Rectal smooth muscle tissue (tissue), 1 donor: Measurements from ENCODE around the gene UCP3.

Experiments
- H3K27ac ChIP-seq: one replicate; pipeline ENCODE4 v1.7.0; 2013; ENCODE audit warnings: low read depth, low read length, inconsistent platforms
- H3K27me3 ChIP-seq: one replicate; pipeline ENCODE4 v1.7.0; 2013; ENCODE audit warnings: low read length; ENCODE audit not compliant: control insufficient read depth, insufficient read depth
- H3K36me3 ChIP-seq: one replicate; pipeline ENCODE4 v1.7.0; 2013; ENCODE audit warnings: low read length; ENCODE audit not compliant: control insufficient read depth, insufficient read depth
- H3K4me1 ChIP-seq: one replicate; pipeline ENCODE4 v1.7.0; 2013; ENCODE audit warnings: low read length; ENCODE audit not compliant: control insufficient read depth, insufficient read depth
- H3K4me3 ChIP-seq: one replicate; pipeline ENCODE4 v1.7.0; 2013; ENCODE audit warnings: low read length
- H3K9ac ChIP-seq: one replicate; pipeline ENCODE4 v1.7.0; 2013; ENCODE audit warnings: low read length

UCP3 gene, protein sequence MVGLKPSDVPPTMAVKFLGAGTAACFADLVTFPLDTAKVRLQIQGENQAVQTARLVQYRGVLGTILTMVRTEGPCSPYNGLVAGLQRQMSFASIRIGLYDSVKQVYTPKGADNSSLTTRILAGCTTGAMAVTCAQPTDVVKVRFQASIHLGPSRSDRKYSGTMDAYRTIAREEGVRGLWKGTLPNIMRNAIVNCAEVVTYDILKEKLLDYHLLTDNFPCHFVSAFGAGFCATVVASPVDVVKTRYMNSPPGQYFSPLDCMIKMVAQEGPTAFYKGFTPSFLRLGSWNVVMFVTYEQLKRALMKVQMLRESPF

GRCh38 chr11:74008373-74009229 is at the start of gene UCP3:
UCP3 (minus strand) TSS chr11:74009085; CDS start chr11:74007042, 2,043 bp downstream.
- no peak within 1 kb of the TSS for H3K27ac ChIP-seq
- H3K27me3 ChIP-seq = no peaks in the 10 kb centered on the region
- peaks cover 2% of the 10 kb centered on the region for H3K36me3 ChIP-seq
- H3K4me3 ChIP-seq = no peak within 1 kb of the TSS
- no peaks in the 10 kb centered on the region for H3K4me1 ChIP-seq
- H3K9ac ChIP-seq = no peak within 1 kb of the TSS

- H3K27ac ChIP-seq = no peak overlapping the region
- peaks cover 4% of the 10 kb centered on the region for H3K36me3 ChIP-seq
- H3K4me1 ChIP-seq = no peaks in the 10 kb centered on the region
- H3K27me3 ChIP-seq = no peaks in the 10 kb centered on the region
- no peak overlapping the region for H3K9ac ChIP-seq
- no peak overlapping the region for H3K4me3 ChIP-seq
Observed at GRCh38 chr11:74057249-74058151, 48.6 kb upstream of the UCP3 start.

DNA sequence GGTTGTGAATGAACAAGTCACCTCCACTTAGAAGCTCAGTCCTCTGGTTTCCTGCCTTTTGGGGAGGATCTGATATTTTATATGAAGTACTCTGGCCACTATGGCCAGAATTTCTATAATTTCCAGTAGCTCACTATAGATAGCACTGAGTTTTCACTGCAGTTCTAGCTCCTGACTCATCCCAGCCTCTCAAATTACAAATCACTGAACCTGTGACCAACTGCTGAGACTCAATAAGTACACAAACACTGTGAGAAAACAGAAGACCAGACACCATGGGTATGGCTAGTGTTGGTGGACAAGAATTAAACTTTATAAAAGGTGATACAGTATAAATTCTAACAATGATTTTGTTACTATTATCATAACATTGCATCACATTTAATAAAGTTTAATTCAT is 47.1 kb upstream of the UCP3 start:
- Histone ChIP-seq H3K4me3 (no peak overlapping the region), H3K4me1 (no peaks in the 10 kb centered on the region), H3K27me3 (no peaks in the 10 kb centered on the region), H3K36me3 (peaks cover 4% of the 10 kb centered on the region), H3K9ac (no peak overlapping the region), H3K27ac (no peak overlapping the region)

DNA sequence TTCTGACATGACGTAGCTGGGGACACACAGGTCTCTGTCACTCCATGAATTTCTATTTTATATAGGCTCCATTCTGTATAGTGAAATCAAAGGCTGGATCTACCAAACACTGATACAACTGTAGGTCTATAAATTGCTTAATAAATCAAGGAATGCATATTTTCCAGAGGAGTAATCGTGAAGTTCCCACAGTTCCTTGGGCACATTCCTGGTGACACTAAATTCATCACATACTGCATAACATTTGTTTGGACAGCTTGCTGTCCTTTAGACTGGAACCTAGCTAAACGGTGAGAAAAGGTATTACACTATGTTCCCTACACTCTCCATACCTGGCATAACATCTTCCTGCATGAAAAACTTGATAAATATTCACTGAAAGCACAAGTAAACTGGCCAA is 41.6 kb upstream of the UCP3 start:
- H3K4me3 ChIP-seq = no peak overlapping the region
- H3K9ac ChIP-seq = no peak overlapping the region
- H3K27me3 ChIP-seq = no peaks in the 10 kb centered on the region
- no peak overlapping the region for H3K27ac ChIP-seq
- peaks cover 19% of the 10 kb centered on the region for H3K36me3 ChIP-seq
- H3K4me1 ChIP-seq = no peaks in the 10 kb centered on the region

GRCh38 chr11:74048993-74049392 is 40.1 kb upstream of the UCP3 start:
- no peaks in the 10 kb centered on the region for H3K27me3 ChIP-seq
- no peaks in the 10 kb centered on the region for H3K4me1 ChIP-seq

DNA sequence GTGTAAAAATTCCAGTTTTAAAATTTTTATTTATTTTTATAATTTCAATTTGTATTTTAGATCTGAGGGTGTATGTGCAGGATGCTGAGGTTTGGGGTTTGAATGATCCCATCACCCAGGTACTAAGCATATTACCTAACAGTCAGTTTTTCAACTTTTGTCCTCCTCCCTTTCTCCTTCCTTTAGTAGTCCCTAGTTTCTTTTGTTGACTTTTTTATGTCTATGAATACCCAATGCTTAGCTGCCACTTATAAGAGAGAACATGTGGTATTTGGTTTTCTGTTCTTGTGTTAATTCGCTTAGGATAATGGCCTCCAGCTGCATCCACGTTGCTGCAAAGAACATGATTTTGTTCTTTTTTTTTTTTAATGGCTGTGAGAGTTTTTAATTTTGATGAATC is 35.7 kb upstream of the UCP3 start:
- Histone ChIP-seq H3K4me3 (no peak overlapping the region), H3K27me3 (no peaks in the 10 kb centered on the region), H3K36me3 (peaks cover 19% of the 10 kb centered on the region), H3K9ac (no peak overlapping the region), H3K27ac (no peak overlapping the region), H3K4me1 (no peaks in the 10 kb centered on the region)

More at GRCh38 chr11:74048993-74049392, 40.1 kb upstream of the UCP3 start:
- Histone ChIP-seq H3K36me3 (peaks cover 19% of the 10 kb centered on the region), H3K4me3 (no peak overlapping the region), H3K27ac (no peak overlapping the region), H3K9ac (no peak overlapping the region)

- H3K27ac ChIP-seq = no peak overlapping the region
- no peaks in the 10 kb centered on the region for H3K27me3 ChIP-seq
- H3K9ac ChIP-seq = no peak overlapping the region
- no peaks in the 10 kb centered on the region for H3K4me1 ChIP-seq
- peaks cover 15% of the 10 kb centered on the region for H3K36me3 ChIP-seq
- no peak overlapping the region for H3K4me3 ChIP-seq
Observed at GRCh38 chr11:74043450-74043849, 34.6 kb upstream of the UCP3 start.

DNA sequence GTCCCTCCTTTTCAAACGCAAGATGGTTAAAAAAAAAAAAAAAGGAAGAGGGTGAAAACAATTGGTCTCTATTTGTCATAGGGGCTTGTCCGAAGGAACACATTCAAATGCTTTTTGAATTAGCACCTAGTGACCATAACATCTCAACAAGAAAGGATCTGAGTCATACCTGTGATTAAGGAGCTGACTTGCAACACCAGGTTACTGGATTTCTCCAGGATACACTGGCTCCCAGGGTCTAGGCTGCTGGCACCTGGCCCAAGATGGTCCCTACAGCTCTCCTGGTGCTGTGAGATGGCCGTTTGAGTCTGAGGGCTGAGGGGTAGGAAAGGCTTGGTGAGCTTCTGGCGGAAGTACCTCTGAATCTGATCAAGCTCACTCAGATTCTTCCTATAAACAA is 28.4 kb upstream of the UCP3 start:
- Histone ChIP-seq H3K27me3 (no peaks in the 10 kb centered on the region), H3K4me1 (no peaks in the 10 kb centered on the region), H3K27ac (no peak overlapping the region), H3K9ac (no peak overlapping the region), H3K36me3 (peaks cover 19% of the 10 kb centered on the region), H3K4me3 (no peak overlapping the region)

DNA sequence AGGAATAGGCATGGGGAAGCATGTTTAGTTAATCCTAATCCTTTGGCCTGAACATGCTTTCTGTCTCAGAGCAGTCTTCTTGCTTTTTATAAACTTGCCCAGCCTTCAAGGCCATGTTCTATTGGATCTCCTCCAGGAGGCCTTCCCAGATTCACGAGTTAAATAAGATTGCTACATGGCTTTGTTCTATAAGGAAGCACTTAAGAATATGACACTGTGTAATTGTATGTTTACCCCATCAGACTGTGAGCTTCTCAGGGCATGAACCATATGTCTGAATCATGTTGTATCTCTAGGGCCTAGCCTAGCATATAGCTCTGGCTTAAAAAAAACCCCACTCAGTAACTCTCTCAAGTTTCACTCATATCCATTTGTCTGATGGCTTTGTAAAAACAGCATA is 26.4 kb upstream of the UCP3 start:
- Histone ChIP-seq H3K4me1 (no peaks in the 10 kb centered on the region), H3K9ac (no peak overlapping the region), H3K27ac (no peak overlapping the region), H3K36me3 (peaks cover 19% of the 10 kb centered on the region), H3K27me3 (no peaks in the 10 kb centered on the region), H3K4me3 (no peak overlapping the region)

DNA sequence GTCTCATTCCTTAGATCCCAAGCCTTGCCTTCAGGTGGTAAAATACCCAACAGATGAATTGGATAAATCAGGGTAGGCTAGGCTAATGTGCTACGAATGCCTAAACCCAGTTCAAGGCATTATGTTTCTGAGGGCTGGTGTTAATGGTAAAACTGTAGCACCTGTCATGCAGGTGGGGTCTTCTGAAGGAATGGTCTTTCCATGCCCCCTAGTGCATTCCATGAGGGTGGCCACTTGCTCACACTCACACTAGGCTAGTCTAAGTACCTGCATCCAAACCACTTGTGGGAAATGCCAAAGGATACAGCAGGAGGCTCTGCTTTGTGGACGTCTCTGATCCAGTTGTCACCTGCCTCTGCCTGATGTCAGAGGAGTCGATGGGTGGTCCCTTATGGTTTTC is 24.2 kb upstream of the UCP3 start:
- no peaks in the 10 kb centered on the region for H3K27me3 ChIP-seq
- H3K36me3 ChIP-seq = peaks cover 20% of the 10 kb centered on the region
- no peak overlapping the region for H3K27ac ChIP-seq
- no peak overlapping the region for H3K9ac ChIP-seq
- no peak overlapping the region for H3K4me3 ChIP-seq
- H3K4me1 ChIP-seq = no peaks in the 10 kb centered on the region

DNA sequence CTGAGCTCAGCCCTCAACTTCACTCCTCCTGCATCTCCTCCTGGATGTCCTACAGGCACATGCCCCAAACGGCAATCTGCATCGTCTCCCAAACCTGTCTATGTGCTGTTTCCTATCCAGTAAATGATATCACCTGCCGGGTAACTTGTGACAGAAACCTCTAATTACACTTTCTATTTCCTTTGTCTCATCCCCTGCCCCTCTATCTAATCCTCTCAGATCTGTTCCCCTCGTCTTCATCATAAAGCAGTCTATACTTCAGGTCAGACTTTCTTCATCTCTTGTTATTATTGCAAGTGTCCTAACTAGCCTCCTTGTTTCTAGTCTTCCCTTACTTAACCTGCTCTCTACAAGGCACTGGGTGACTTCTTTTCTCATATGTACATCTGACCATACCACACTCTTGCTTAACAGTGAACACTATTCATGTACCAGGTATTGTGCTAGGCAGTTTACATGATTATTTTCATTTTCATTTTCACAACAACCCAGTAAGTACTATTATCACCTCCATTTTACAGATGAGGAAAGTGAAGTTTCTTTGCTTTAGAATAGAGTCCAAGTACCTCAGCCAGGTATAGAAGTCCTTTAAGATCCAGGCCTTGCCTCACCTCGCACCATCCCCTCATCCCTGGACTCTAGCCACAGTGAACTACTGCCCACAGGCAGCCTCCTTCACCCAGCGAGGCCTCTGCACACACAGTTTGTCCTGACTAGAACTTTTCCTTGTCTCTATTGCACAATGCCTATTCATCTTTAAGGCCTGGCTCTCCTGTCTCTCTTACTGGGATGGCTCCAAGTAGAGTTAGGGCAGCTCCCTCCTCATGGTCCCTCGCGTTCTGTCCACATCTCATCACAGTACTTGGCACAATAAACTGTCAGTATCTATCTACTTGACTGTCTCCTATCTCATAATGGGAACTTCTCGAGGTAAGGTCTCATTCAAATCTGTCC is 22.1 kb upstream of the UCP3 start:
- no peaks in the 10 kb centered on the region for H3K27me3 ChIP-seq
- H3K27ac ChIP-seq = no peak overlapping the region
- H3K36me3 ChIP-seq = peaks cover 16% of the 10 kb centered on the region
- no peak overlapping the region for H3K4me3 ChIP-seq
- no peak overlapping the region for H3K9ac ChIP-seq
- no peaks in the 10 kb centered on the region for H3K4me1 ChIP-seq
